CD4-positive, alpha-beta T cell (primary cell): ENCODE data around the gene JAK2. TPM values are rescaled to one million over a fixed set of nuclear protein-coding genes. Genes with fewer than 3 reads are reported as not detected.

ENCODE experiments used
- ATAC-seq: fragments of 200-7000 bp; cut with Tn5 transposase; one replicate; pipeline ENCODE4 v1.10.0; 2022; ENCODE audit warnings: mild to moderate bottlenecking; ENCODE audit not compliant: poor library complexity
- CTCF ChIA-PET: fragments of 350-600 bp; sonication (Branson Sonifier 250); formaldehyde crosslinking; loops from one replicate; lab custom pipeline; 2021; ENCODE audit warnings: antibody characterized with exemption, inconsistent platforms; lab: Charles Lee
- POLR2A ChIA-PET: fragments of 350-600 bp; sonication (Branson Sonifier 250); formaldehyde crosslinking; loops from one replicate; lab custom pipeline; 2021; ENCODE audit warnings: antibody characterized with exemption, inconsistent platforms; lab: Charles Lee
- DNase-seq, 14 experiments: peaks; one replicate each; pipeline ENCODE4 v3.0.0-alpha.2; 2013 to 2020; ENCODE audit warnings: mixed read lengths in 2 of 14
- H3K27ac ChIP-seq, 2 donors: one replicate each; pipeline versions ENCODE4 v1.5.1 to v1.7.0; 2013; ENCODE audit warnings: low read length in 2 of 2, low read depth in 1 of 2, mild to moderate bottlenecking in 1 of 2
- H3K27me3 ChIP-seq, 2 experiments: 1 replicate in 1 of 2; 2 replicates in 1 of 2; pipeline versions ENCODE4 v1.6.1 to v1.7.0; 2013; ENCODE audit warnings: low read length in 2 of 2, control low read depth in 1 of 2, mild to moderate bottlenecking in 1 of 2, moderate library complexity in 1 of 2; ENCODE audit not compliant: insufficient read depth in 2 of 2, control insufficient read depth in 1 of 2
- H3K36me3 ChIP-seq: one replicate; pipeline ENCODE4 v1.6.1; 2013; ENCODE audit warnings: low read length, control low read depth; ENCODE audit not compliant: insufficient read depth
- H3K4me1 ChIP-seq: one replicate; pipeline ENCODE4 v1.6.1; 2013; ENCODE audit warnings: low read length, control low read depth; ENCODE audit not compliant: insufficient read depth
- H3K4me3 ChIP-seq: one replicate; pipeline ENCODE4 v1.5.1; 2013; ENCODE audit warnings: mild to moderate bottlenecking, low read length, moderate library complexity
- H3K9me3 ChIP-seq, 2 experiments: 1 replicate in 1 of 2; 2 replicates in 1 of 2; pipeline versions ENCODE4 v1.6.1 to v1.7.0; 2013; ENCODE audit warnings: low read length in 2 of 2, mild to moderate bottlenecking in 2 of 2, control low read depth in 1 of 2, moderate library complexity in 1 of 2; ENCODE audit not compliant: control insufficient read depth in 1 of 2, insufficient read depth in 1 of 2
- H3K27ac Mint-ChIP-seq: one replicate; pipeline ENCODE4 v1.8.0; 2020; ENCODE audit warnings: mixed read lengths
- H3K27me3 Mint-ChIP-seq: one replicate; pipeline ENCODE4 v1.8.0; 2021; ENCODE audit warnings: mixed read lengths
- H3K36me3 Mint-ChIP-seq: one replicate; pipeline ENCODE4 v1.8.0; 2021; ENCODE audit warnings: low read depth, mixed read lengths
- H3K4me1 Mint-ChIP-seq: one replicate; pipeline ENCODE4 v1.8.0; 2021; ENCODE audit warnings: low read depth, mixed read lengths
- H3K4me3 Mint-ChIP-seq: one replicate; pipeline ENCODE4 v1.8.0; 2020; ENCODE audit warnings: mild to moderate bottlenecking, mixed read lengths
- H3K9me3 Mint-ChIP-seq: one replicate; pipeline ENCODE4 v1.8.0; 2020; ENCODE audit warnings: mixed read lengths
- intact Hi-C, 2 experiments: fragments of 100-400 bp; cut with DNase I in 1 of 2; cut with micrococcal nuclease in 1 of 2; formaldehyde crosslinking; loops; one replicate each; pipeline versions ENCODE4 v1.15.1 to v1.9.0; 2023 to 2025; cut with DNase I, micrococcal nuclease
- total RNA-seq, 174 experiments: library from RNA in 2 of 174; stranded (reverse) in 2 of 174; gene quantifications; one replicate each; pipeline ENCODE4 v1.2.3 and lab custom pipeline; 2021 to 2026
- TF ChIP-seq, protein P1 (sequence below): fragments of 200-600 bp; IDR thresholded peaks from one replicate; pipeline ENCODE4 v1.8.0; 2022; ENCODE audit warnings: antibody characterized with exemption, mild to moderate bottlenecking

JAK2 gene
- total RNA-seq, 2 experiments from 2014 or later: 7.2 to 7.5 TPM

DNA sequence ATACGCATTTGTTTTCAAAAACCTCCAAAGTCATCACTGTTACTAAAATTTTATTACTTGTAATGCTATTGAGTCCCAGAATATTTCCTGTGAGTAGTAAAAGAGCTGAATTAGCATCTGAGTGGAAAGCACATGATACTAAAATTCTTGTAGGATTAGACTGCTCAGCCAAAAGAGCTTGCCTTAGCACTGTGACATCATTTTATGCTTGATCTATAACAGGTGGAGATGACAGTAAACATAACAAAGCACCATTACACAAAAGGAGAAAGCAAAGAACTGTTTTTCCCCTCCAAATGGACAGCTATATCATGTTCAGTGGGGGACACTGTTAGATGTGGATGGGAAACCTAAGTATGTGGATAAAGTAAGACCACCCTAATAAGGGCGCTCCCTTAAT is 5.8 kb upstream of the JAK2 start:
- ChIA-PET CTCF (no interaction called here), POLR2A (no interaction called here)
- Mint-ChIP-seq H3K4me3 (no peak overlapping the region), H3K9me3 (no peaks in the 10 kb centered on the region), H3K4me1 (peaks cover 7% of the 10 kb centered on the region), H3K27ac (no peak overlapping the region), H3K36me3 (no peaks in the 10 kb centered on the region), H3K27me3 (peaks cover 6% of the 10 kb centered on the region)
- Histone ChIP-seq H3K36me3 (no peaks in the 10 kb centered on the region), H3K4me1 (peaks cover 10% of the 10 kb centered on the region), H3K27ac (no peak overlapping the region), H3K4me3 (no peak overlapping the region), H3K9me3 (no peaks in the 10 kb centered on the region), H3K27me3 (peaks cover 0 to 4% of the 10 kb centered on the region in 2 experiments)
- intact Hi-C loops: no loop called here
- no peak for ATAC-seq
- TF ChIP-seq, protein P1, sequence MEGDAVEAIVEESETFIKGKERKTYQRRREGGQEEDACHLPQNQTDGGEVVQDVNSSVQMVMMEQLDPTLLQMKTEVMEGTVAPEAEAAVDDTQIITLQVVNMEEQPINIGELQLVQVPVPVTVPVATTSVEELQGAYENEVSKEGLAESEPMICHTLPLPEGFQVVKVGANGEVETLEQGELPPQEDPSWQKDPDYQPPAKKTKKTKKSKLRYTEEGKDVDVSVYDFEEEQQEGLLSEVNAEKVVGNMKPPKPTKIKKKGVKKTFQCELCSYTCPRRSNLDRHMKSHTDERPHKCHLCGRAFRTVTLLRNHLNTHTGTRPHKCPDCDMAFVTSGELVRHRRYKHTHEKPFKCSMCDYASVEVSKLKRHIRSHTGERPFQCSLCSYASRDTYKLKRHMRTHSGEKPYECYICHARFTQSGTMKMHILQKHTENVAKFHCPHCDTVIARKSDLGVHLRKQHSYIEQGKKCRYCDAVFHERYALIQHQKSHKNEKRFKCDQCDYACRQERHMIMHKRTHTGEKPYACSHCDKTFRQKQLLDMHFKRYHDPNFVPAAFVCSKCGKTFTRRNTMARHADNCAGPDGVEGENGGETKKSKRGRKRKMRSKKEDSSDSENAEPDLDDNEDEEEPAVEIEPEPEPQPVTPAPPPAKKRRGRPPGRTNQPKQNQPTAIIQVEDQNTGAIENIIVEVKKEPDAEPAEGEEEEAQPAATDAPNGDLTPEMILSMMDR: no peak
- DNase-seq: no peak

GRCh38 chr9:4980086-4980727 is 4.9 kb upstream of the JAK2 start:
- CTCF ChIA-PET: no interaction called here
- Histone ChIP-seq H3K27ac (no peak overlapping the region), H3K4me3 (no peak overlapping the region), H3K9me3 (no peaks in the 10 kb centered on the region), H3K36me3 (no peaks in the 10 kb centered on the region), H3K4me1 (peaks cover 12% of the 10 kb centered on the region), H3K27me3 (peaks cover 0 to 4% of the 10 kb centered on the region in 2 experiments)
- intact Hi-C loops: loop anchor here (5.0 to 10.0 kb wide), 5 partner anchors 303 to 1465 kb away; partner anchors contain the start of gene CDC37L1 (in 1 of the 2)
- ATAC-seq (no peak), DNase-seq (no peak)
- Mint-ChIP-seq H3K4me3 (no peak overlapping the region), H3K36me3 (no peaks in the 10 kb centered on the region), H3K27ac (no peak overlapping the region), H3K4me1 (peaks cover 10% of the 10 kb centered on the region), H3K9me3 (no peaks in the 10 kb centered on the region), H3K27me3 (peaks cover 6% of the 10 kb centered on the region)
- POLR2A ChIA-PET: no interaction called here
- TF ChIP-seq, protein P1: no peak

DNA sequence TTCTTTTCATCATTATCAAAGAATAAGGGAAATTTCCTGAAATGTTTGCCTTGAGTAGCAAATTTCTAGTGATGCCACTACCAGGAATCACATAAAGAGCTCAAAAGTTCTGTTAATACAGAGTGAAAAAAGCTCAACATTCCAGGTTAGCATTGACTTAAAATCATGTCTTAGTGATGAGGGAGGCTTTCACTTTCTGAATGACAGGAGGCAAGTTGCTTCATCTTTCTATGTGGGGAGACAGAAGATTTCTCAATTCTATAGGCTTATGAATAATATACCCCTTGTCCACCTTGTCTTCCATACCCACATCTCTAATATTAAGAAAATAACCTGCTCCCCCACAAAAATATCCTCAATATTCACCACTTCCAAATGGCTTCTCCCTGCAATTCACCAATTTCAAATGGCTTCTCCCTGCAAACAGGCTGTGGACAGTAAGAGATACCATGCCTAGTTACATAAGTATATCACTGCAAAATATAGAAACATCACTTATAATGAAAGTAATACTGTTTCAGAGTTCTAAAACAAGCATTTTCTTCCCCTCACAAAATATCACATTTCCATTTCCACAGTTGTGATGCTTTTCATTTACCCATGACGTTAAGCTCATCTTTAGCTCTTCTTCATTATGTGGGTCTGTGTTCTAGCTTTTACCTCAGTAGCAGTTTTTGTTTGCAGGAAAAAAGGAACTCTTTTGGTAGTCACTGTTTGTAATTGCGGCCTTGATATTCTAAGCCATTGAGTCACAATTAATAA is 2.2 kb upstream of the JAK2 start:
- H3K4me3 ChIP-seq: no peak overlapping the region
- POLR2A ChIA-PET: interaction anchor here (1.0 to 1.1 kb wide), 3 partner anchors 12 to 455 kb away, joined by 3 read pairs; partner anchors contain the start of genes PLGRKT and RCL1
- Mint-ChIP-seq H3K4me3 (peak overlapping the region; percentile 94), H3K27ac (peak overlapping the region; percentile 79), H3K9me3 (no peaks in the 10 kb centered on the region), H3K4me1 (peaks cover 27% of the 10 kb centered on the region), H3K27me3 (peaks cover 6% of the 10 kb centered on the region), H3K36me3 (peaks cover 6% of the 10 kb centered on the region)
- H3K27ac ChIP-seq: no peak overlapping the region
- H3K36me3 ChIP-seq: no peaks in the 10 kb centered on the region
- no peaks in the 10 kb centered on the region for H3K27me3 ChIP-seq
- DNase-seq (peak in 2 of 14 experiments; percentile 14 to 25), ATAC-seq (no peak)
- peaks cover 27% of the 10 kb centered on the region for H3K4me1 ChIP-seq
- CTCF ChIA-PET: interaction anchor here (1.6 kb wide), 1 partner anchor 618 kb away, joined by 3 read pairs; no protein-coding TSS in a partner anchor
- intact Hi-C loops: loop anchor here (5.0 to 10.0 kb wide), 5 partner anchors 306 to 1468 kb away; partner anchors contain the start of gene CDC37L1 (in 1 of the 2)
- H3K9me3 ChIP-seq: no peaks in the 10 kb centered on the region
- TF ChIP-seq, protein P1: no peak
